Measurements from ENCODE around the gene TMEM132D. TPM values are rescaled to one million over a fixed set of nuclear protein-coding genes. Genes with fewer than 3 reads are reported as not detected.

The TMEM132D gene
- total RNA-seq, 4 donors from 2014 or later = 0.17 TPM; not detected in 3

DNA sequence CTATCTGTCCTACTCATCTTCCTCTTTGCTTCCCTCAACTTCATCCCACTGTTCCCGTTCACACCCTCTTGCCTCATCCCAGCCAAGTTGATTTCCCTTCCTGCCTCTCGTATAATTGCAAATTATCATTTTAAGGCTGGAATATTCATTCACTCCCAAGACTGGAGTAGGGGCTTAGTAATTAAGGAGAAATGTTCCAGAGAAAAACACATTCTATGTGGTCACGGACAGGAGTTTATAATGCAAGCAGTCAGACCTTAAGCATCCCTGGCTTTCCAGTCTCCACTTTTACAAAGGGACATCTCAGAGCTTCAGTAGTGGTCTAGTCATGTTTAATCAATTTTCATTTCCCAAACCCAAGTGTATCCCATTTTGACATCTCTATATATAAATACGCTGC lies 54.9 kb downstream of the TMEM132D start:
- H3K9me3 ChIP-seq = no peaks in the 10 kb centered on the region
- H3K4me1 ChIP-seq = no peaks in the 10 kb centered on the region
- H3K36me3 ChIP-seq = no peaks in the 10 kb centered on the region
- TF ChIP-seq POLR2AphosphoS5 (IDR thresholded peaks at IDR 0.05) = no peak
- TF ChIP-seq, protein P1, sequence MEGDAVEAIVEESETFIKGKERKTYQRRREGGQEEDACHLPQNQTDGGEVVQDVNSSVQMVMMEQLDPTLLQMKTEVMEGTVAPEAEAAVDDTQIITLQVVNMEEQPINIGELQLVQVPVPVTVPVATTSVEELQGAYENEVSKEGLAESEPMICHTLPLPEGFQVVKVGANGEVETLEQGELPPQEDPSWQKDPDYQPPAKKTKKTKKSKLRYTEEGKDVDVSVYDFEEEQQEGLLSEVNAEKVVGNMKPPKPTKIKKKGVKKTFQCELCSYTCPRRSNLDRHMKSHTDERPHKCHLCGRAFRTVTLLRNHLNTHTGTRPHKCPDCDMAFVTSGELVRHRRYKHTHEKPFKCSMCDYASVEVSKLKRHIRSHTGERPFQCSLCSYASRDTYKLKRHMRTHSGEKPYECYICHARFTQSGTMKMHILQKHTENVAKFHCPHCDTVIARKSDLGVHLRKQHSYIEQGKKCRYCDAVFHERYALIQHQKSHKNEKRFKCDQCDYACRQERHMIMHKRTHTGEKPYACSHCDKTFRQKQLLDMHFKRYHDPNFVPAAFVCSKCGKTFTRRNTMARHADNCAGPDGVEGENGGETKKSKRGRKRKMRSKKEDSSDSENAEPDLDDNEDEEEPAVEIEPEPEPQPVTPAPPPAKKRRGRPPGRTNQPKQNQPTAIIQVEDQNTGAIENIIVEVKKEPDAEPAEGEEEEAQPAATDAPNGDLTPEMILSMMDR (IDR thresholded peaks at IDR 0.05) = no peak
- 86% methylated on average over 4 of the region's 4 CpGs for WGBS
- no peak overlapping the region for H3K4me3 ChIP-seq
- DNase-seq (ENCODE audit: extremely low spot score) = no peak
- H3K27me3 ChIP-seq = peaks cover 0 to 12% (median 0%) of the 10 kb centered on the region in 4 donors
- intact Hi-C loops (cut with DNase I) = no loop called here
- H3K27ac ChIP-seq (replicated peaks in 1 of 4) = no peak overlapping the region

DNA sequence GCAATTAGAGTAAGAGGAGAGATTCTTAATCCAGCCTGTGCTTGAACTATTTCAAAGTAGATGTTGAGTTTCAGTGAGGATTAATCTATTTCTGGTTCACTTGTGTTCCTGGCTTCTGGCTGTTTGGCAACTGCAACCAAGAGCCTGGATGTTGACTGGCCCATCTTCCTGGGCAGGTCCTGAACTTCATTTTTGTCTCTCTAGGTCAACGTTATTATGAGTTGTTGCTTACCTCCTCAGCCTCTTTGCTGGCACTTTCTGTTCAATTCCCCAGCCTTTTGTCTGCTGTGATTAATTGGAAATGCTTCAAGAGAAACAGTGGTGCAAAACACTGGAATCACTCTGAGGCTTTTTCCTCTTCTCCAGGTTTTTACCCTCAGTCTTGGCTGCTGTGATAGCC lies 56.8 kb downstream of the TMEM132D start:
- H3K36me3 ChIP-seq = no peaks in the 10 kb centered on the region
- WGBS = 48% methylated on average over 1 of the region's 1 CpG
- H3K4me3 ChIP-seq = no peak overlapping the region
- no peak for DNase-seq (ENCODE audit: extremely low spot score)
- intact Hi-C loops (cut with DNase I) = no loop called here
- no peaks in the 10 kb centered on the region for H3K4me1 ChIP-seq
- peaks cover 0 to 24% (median 0%) of the 10 kb centered on the region in 4 donors for H3K27me3 ChIP-seq
- no peaks in the 10 kb centered on the region for H3K9me3 ChIP-seq
- H3K27ac ChIP-seq (replicated peaks in 1 of 4) = no peak overlapping the region
- TF ChIP-seq POLR2AphosphoS5 (IDR thresholded peaks at IDR 0.05) (no peak), POLR2A (IDR thresholded peaks at IDR 0.05; ENCODE audit: low read depth) (no peak), EP300 (IDR thresholded peaks at IDR 0.05) (no peak)
- TF ChIP-seq, protein P1 (IDR thresholded peaks at IDR 0.05) = no peak

DNA sequence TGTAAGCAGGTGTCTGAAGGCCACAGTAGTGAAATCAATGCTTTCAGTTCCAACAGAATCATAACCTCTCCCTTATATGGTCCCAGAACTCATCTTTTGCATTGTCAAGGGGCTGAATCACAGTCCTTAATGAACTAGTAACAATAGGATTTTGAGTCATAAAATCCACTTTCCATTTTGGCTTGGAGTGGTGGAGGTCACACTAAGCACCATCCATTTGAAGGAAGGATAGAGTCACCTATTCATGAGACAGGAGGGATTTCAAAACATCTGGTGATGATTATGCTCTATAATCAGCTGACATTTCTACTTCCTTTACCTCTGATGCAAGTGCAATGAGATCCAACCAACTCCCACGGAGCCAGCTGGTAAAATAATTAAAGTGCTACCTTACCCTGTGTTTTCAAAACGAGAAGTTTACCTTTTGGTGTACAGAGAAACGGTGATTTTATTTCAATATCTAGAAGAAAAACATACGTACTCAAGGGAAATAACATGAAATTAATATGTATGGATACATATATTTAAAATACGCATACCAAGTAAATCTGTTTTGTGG lies 59.1 kb downstream of the TMEM132D start:
- no peak for DNase-seq (ENCODE audit: extremely low spot score)
- H3K27me3 ChIP-seq = peaks cover 0 to 32% (median 0%) of the 10 kb centered on the region in 4 donors
- intact Hi-C loops (cut with DNase I) = no loop called here
- no peaks in the 10 kb centered on the region for H3K36me3 ChIP-seq
- 69% methylated on average over 5 of the region's 5 CpGs for WGBS
- H3K4me1 ChIP-seq = no peaks in the 10 kb centered on the region
- H3K4me3 ChIP-seq = no peak overlapping the region
- H3K27ac ChIP-seq (replicated peaks in 1 of 4) = no peak overlapping the region
- TF ChIP-seq EP300 (IDR thresholded peaks at IDR 0.05) = no peak
- TF ChIP-seq, protein P1 (IDR thresholded peaks at IDR 0.05) = no peak
- TF ChIP-seq POLR2A (IDR thresholded peaks at IDR 0.05; ENCODE audit: low read depth) = no peak
- no peak for TF ChIP-seq POLR2AphosphoS5 (IDR thresholded peaks at IDR 0.05)
- H3K9me3 ChIP-seq = no peaks in the 10 kb centered on the region

DNA sequence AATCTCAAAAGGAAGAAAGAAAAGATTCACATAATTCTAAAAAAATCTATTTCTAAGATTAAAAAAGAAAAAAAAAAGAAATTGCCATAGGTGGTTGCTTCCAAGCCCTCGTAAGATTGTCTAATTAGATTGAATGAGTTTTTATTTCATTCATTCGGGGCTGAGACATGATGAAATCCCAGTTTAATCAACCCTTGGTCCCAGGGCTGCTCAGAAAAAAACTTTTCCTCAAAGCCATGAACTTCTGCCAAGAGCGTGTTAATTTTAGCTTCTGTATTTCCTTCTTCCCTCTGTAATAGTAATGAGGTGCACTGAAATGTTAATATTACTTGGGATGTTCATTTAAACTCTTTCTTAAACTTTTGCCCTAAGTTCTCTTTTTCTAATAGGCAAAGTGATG lies 62.6 kb downstream of the TMEM132D start:
- intact Hi-C loops (cut with DNase I) = no loop called here
- H3K9me3 ChIP-seq = no peaks in the 10 kb centered on the region
- H3K27ac ChIP-seq (replicated peaks in 1 of 4) = no peak overlapping the region
- 36% methylated on average over 3 of the region's 3 CpGs for WGBS
- H3K27me3 ChIP-seq = peaks cover 0 to 31% (median 0%) of the 10 kb centered on the region in 4 donors
- no peaks in the 10 kb centered on the region for H3K4me1 ChIP-seq
- no peak for DNase-seq (ENCODE audit: extremely low spot score)
- no peak overlapping the region for H3K4me3 ChIP-seq
- H3K36me3 ChIP-seq = no peaks in the 10 kb centered on the region
- TF ChIP-seq, protein P1 (IDR thresholded peaks at IDR 0.05) = no peak
- TF ChIP-seq POLR2A (IDR thresholded peaks at IDR 0.05; ENCODE audit: low read depth) (no peak), POLR2AphosphoS5 (IDR thresholded peaks at IDR 0.05) (no peak), EP300 (IDR thresholded peaks at IDR 0.05) (no peak)
